ENCODE data around the gene INS.

INS gene

DNA sequence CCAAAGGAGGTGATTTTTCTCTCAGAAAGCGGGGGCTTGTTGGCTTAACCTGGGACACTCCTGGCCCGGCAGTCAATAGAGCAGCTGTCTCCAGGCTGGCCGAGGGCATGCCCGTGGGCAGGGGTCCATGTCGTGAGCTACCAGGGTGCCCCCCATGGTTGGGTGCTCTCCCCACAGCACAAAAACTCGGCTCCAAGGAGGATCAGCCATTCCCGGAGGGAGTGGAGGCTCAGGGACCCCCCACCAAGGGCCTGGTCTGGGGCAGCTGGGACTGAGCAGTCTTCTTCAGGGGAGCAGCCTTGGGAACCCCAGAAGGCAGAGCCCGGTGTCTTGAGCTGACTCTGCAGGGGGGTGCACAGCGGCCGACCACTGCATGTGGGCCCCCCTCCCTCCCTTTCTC lies 31.4 kb upstream of the INS start:
- H3K36me3 Mint-ChIP-seq (ENCODE audit: low read depth) = no peaks in the 10 kb centered on the region
- no peak overlapping the region for H3K4me3 Mint-ChIP-seq
- H3K27ac Mint-ChIP-seq = no peak overlapping the region
- no peaks in the 10 kb centered on the region for H3K4me1 Mint-ChIP-seq (ENCODE audit: low read depth)
- no peaks in the 10 kb centered on the region for H3K9me3 Mint-ChIP-seq
- peaks cover 16% of the 10 kb centered on the region for H3K27me3 Mint-ChIP-seq

DNA sequence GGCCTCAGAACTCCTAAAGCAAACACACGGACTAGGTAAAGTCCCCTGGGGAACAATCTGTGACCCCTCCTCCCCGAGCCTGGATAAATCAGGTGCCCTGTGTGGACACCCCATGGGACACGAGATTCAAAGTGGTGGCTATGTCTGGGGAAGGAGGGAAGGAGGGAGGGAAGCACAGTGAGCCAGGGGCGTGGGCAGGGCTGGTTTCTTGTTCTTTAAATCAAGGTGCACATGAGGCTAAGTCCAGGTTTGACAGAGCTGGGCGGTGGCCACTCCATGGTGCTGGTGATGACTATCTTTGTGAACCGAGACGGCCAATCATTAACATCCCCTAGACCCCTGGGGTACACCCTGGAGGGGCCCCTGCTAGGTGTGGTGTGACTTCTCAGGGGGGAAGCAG lies 30.9 kb upstream of the INS start:
- Mint-ChIP-seq H3K9me3 (no peaks in the 10 kb centered on the region), H3K27me3 (peaks cover 13% of the 10 kb centered on the region), H3K4me1 (ENCODE audit: low read depth) (no peaks in the 10 kb centered on the region), H3K4me3 (no peak overlapping the region), H3K36me3 (ENCODE audit: low read depth) (no peaks in the 10 kb centered on the region), H3K27ac (no peak overlapping the region)

DNA sequence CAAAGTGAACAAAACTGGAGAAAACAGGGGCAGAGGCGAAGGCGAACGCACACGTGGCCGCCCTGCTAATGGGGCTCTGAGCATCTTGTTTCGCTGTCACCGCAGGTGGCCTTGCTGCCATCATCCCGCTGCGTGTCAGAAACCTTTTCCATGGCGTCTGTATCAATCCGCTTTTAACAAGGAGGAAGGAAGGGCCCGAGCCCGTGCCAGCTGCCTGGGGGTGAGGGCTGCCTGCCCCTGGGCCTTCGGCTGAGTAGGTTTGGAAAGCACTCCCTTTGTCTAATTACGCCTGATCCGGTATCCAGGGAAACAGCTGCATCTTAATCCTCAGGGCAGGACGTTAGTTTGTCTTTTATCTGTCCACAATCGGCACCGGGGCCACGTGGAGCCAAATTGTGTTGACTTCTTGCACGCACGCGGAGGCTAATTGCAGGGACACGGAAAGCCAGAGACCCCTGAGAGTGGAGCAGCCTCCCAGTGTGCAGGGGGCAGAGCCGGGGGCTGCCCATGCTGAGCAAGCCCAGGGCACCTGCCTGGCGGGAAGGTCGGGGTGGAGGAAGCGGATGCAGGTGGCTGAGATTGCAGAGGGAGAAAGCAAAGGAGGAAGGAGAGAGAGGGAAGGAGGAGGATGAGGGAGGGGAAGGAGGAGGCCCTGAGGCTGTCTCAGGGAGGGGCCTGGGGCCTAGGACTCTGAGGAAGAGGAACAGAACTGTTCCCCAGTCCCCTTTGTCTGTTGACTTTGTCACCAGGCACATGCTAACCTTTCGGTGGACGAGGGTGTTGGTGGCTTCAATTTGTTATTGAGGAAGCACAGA lies 29.9 kb upstream of the INS start:
- Mint-ChIP-seq H3K27me3 (peaks cover 4% of the 10 kb centered on the region), H3K4me3 (no peak overlapping the region), H3K9me3 (no peaks in the 10 kb centered on the region), H3K36me3 (ENCODE audit: low read depth) (no peaks in the 10 kb centered on the region), H3K4me1 (ENCODE audit: low read depth) (no peaks in the 10 kb centered on the region), H3K27ac (no peak overlapping the region)

DNA sequence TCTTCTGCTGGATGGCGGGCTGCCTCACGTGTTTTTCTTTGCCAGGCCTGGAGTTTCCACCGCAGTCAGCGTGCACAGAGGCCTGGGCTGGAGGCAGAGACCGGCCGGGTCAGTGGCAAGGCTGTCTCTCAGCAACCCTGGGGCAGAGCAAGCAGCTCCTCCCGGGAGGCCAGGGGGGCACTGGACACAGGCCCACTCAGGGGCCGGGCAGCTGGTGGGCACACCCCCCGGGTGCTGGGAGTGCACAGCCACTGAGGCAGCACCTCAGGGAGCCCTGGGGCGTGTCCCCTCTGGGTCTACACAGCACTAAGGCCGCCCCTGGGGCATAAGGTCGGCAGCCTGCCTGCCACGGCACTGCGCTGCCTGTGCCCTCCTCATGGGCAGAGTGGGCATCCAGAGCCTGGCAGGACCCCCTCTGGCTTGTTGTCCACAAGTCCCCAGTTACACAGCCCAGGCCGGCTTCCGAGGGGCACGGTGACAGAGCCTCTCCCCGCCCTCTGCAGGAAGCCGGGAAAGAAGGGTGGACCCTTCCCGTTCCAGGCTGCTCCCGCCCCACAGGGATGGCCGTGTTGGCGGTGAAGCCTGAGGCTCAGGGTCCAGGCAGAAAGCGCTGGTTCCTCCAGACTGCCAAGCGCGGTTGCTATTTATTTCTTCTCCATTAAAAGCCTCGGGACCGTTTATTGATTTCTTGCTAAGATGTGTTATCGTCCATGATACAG lies 29.1 kb upstream of the INS start:
- Mint-ChIP-seq H3K27me3 (peaks cover 4% of the 10 kb centered on the region), H3K4me3 (no peak overlapping the region), H3K27ac (no peak overlapping the region), H3K4me1 (ENCODE audit: low read depth) (no peaks in the 10 kb centered on the region), H3K36me3 (ENCODE audit: low read depth) (no peaks in the 10 kb centered on the region), H3K9me3 (no peaks in the 10 kb centered on the region)

DNA sequence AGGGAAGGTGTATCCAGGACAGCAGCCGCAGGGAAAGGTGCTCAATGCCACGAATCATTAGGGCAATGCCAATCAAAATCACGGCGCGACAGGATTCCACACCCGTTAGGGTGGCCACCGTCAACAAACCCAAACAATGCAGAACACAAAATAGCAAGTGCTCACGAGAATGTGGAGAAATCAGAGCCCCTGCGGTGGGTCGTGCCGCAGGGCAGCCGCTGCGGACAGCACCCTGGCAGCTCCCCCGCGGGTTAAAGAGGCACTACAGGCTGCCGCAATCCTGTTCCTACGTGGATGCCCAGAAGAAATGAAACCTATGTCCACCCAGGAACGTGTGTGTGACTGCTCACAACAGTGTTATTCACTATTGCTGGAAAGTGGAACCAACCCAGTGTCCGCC lies 27.7 kb upstream of the INS start:
- Mint-ChIP-seq H3K36me3 (ENCODE audit: low read depth) (no peaks in the 10 kb centered on the region), H3K4me1 (ENCODE audit: low read depth) (no peaks in the 10 kb centered on the region), H3K9me3 (no peaks in the 10 kb centered on the region), H3K4me3 (no peak overlapping the region), H3K27me3 (peaks cover 8% of the 10 kb centered on the region), H3K27ac (no peak overlapping the region)

DNA sequence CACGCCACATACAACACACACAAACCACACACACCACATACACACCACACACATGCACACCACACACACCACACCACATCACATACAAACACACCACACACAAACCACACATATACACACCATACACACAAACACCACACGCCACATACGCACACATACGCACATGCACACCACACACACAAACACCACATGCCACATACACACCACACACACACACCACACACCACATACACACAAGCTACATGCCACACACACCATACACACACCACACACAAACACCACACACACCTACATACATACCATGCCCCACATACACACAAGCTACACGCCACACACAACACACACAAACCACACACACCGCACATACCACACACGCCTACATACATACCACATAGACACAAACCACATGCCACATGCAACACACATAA lies 26.3 kb upstream of the INS start:
- Mint-ChIP-seq H3K4me1 (ENCODE audit: low read depth) (no peaks in the 10 kb centered on the region), H3K9me3 (no peaks in the 10 kb centered on the region)

DNA sequence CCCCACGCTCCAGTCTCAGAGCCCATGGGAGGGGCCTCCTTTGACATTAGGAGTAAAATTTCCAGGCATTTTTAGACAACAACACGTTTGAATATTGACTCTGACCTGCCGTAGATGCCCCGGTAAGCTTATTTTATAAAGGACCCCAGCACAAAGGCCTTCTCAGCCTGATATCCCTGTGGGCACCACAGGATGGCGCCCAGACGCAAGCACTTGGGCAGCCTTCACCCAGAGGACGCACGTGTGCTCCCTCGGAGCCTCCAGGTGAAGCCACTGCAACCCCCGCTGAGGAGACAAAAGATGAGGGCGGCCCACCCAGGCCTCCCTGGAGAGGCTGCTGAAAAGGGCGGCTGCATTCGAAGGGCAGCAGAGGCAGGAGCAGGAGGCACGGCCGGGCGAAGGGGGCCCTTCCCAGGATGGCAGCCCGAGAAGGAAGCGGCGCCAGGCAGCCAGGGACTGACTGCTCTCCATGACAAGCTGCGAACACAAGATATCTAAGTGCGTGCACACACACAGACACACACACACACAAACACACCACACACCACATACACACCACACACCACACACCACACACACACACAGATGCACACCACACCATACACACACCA lies 25.8 kb upstream of the INS start:
- peaks cover 8% of the 10 kb centered on the region for H3K27me3 Mint-ChIP-seq
- no peaks in the 10 kb centered on the region for H3K4me1 Mint-ChIP-seq (ENCODE audit: low read depth)
- no peaks in the 10 kb centered on the region for H3K36me3 Mint-ChIP-seq (ENCODE audit: low read depth)
- H3K9me3 Mint-ChIP-seq = no peaks in the 10 kb centered on the region
- no peak overlapping the region for H3K27ac Mint-ChIP-seq
- H3K4me3 Mint-ChIP-seq = no peak overlapping the region

More for the DNA sequence above, 26.3 kb upstream of the INS start:
- Mint-ChIP-seq H3K27ac (no peak overlapping the region), H3K4me3 (no peak overlapping the region), H3K27me3 (peaks cover 8% of the 10 kb centered on the region), H3K36me3 (ENCODE audit: low read depth) (no peaks in the 10 kb centered on the region)

DNA sequence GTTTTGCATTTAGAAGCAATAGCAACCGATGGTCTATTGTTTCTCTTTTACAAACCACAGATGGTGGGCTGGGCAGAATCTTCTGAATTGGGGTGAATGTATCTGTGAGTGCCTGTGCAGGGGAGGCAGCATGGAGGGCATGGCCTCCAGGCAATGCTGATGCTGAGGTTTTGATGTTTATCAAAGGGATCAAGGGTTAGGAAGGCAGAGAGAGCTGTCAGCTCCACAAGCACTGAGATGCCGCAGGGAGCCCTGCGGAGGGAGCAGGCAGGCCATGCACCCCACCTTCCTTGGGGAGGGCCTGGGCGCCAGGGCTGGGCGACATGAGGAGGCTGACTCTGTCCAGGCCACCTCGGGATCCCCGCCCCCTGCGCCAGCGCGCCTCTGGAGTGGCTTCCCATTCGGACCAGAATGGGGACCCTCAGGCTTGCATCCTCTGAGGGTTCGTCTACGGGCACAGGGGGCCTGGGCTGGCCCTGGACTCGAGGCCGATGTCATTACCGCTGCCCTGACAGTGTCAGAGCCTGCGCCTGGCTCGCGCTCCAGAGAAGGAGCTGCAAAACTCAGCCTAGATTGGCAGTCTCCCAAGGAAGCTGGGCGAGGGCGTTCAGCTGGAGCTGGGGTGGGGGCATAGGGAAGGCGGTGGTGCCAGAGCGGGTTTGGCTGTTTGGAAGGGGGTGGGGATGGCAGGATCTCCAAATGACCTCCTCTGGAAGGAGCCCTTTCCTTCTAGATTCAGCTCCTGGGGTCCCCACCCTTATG lies 24.5 kb upstream of the INS start:
- H3K4me3 Mint-ChIP-seq = no peak overlapping the region
- H3K4me1 Mint-ChIP-seq (ENCODE audit: low read depth) = no peaks in the 10 kb centered on the region
- H3K27ac Mint-ChIP-seq = no peak overlapping the region
- no peaks in the 10 kb centered on the region for H3K9me3 Mint-ChIP-seq
- no peaks in the 10 kb centered on the region for H3K36me3 Mint-ChIP-seq (ENCODE audit: low read depth)
- peaks cover 5% of the 10 kb centered on the region for H3K27me3 Mint-ChIP-seq

DNA sequence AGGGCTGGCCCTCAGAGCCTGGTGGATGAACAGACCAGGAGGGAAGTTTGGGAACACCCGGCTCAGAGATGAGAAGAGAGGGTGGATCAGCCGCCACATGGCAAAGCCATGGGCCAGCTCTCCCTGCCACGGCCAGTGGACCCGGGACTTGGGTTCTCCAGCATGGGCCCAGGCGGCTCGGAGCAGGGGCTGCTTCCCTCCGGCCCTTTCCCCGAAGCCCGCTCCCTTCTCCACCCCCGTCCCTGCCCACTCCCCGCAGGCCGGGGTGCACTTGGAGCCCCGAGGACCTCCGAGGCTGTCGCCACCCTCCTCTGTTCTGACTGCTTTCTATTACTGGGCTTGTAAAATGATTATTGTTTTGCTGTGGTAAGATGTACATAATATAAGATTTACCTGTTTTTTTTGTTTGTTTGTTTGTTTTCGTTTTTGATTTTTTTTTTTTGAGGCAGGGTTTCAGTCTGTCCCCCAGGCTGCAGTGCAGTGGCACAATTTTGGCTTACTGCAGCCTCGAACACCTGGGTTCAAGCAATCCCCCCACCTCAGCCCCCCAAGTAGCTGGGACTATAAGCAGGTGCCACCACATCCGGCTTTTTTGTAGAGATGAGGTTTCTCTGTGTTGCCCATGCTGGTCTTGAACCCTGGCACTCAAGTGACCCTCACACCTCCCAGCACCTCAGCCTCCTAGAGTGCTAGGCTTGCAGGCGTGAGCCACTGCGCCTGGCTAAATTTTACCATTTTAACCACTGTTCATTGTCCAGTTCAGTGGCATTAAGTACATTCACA lies 21.9 kb upstream of the INS start:
- Mint-ChIP-seq H3K9me3 (no peaks in the 10 kb centered on the region), H3K4me3 (no peak overlapping the region), H3K36me3 (ENCODE audit: low read depth) (no peaks in the 10 kb centered on the region), H3K4me1 (ENCODE audit: low read depth) (no peaks in the 10 kb centered on the region), H3K27me3 (peaks cover 4% of the 10 kb centered on the region), H3K27ac (no peak overlapping the region)

DNA sequence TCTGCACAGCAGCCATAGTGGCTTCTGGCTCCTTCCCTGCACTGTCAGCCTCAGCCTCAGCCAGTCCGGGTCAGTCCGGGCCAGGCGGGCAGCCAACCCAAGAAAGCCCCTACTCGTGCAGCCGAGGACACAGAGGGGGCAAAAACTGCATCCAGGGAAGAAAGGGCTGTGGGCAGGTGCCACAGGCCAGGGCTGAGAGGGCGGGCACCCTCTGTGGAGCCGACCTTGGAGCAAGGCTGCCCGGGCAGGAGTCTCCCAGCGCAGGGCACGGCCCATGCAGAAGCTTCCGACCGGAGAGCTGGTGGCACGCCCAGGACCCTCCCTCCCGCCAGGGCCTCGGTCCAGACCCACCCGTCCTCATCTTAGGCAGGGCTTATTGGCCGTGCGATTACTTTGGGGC lies 21.1 kb upstream of the INS start:
- H3K9me3 Mint-ChIP-seq = no peaks in the 10 kb centered on the region
- no peak overlapping the region for H3K27ac Mint-ChIP-seq
- H3K4me1 Mint-ChIP-seq (ENCODE audit: low read depth) = no peaks in the 10 kb centered on the region
- peaks cover 4% of the 10 kb centered on the region for H3K27me3 Mint-ChIP-seq
- no peak overlapping the region for H3K4me3 Mint-ChIP-seq
- no peaks in the 10 kb centered on the region for H3K36me3 Mint-ChIP-seq (ENCODE audit: low read depth)

DNA sequence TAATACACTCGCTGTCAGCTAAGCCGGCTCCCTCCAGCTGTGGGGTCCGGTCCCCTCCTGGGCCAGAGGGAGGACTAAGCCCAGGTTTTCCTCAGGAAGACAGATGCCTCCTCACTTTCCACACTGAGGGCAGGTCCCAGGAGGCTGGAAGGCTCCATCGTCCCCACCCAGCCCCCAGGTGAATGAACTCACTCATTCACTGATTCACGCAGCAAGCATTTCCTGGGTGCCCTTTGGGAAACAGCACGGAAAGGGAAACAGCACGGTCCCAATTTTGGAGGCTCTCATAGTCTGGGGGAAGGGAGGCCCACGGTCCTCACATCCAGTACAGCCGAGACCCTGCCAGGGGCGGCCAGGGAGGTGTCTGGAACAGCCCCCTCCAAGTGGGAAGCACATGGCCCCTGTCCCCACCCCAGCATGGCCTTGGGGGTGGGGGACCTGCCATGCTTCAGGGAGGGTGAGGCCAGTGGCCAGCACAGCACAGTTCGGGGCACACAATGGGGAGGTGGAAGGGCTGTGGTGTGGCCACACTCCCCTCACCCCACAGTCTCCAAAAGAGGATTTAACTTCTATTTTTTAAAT lies 19.9 kb upstream of the INS start:
- no peaks in the 10 kb centered on the region for H3K9me3 Mint-ChIP-seq
- H3K27ac Mint-ChIP-seq = no peak overlapping the region
- H3K4me3 Mint-ChIP-seq = no peak overlapping the region
- H3K36me3 Mint-ChIP-seq (ENCODE audit: low read depth) = no peaks in the 10 kb centered on the region
- no peaks in the 10 kb centered on the region for H3K4me1 Mint-ChIP-seq (ENCODE audit: low read depth)
- peaks cover 4% of the 10 kb centered on the region for H3K27me3 Mint-ChIP-seq

DNA sequence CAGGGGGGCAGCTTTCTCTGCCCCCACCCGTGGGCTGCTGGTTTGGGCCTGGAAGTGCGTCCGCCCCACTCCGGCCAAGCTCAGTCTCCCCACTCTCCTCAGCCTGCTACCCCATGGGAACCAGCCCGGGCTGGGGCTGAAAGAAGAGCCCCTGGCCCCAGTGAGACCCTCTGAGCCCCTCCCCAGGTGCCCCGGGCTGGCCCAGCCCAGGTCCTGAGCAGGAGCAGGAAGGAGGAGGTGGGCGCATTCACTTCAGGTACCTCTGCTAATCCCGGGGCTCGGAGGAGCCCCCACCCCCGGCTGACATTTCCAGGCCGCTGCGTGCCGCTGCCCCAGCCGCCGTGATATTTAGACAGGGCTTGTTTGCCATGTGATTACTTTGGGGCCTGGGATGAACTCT lies 19.3 kb upstream of the INS start:
- no peak overlapping the region for H3K4me3 Mint-ChIP-seq
- H3K27ac Mint-ChIP-seq = no peak overlapping the region
- H3K9me3 Mint-ChIP-seq = no peaks in the 10 kb centered on the region
- H3K36me3 Mint-ChIP-seq (ENCODE audit: low read depth) = no peaks in the 10 kb centered on the region
- no peaks in the 10 kb centered on the region for H3K4me1 Mint-ChIP-seq (ENCODE audit: low read depth)
- H3K27me3 Mint-ChIP-seq = peaks cover 4% of the 10 kb centered on the region

DNA sequence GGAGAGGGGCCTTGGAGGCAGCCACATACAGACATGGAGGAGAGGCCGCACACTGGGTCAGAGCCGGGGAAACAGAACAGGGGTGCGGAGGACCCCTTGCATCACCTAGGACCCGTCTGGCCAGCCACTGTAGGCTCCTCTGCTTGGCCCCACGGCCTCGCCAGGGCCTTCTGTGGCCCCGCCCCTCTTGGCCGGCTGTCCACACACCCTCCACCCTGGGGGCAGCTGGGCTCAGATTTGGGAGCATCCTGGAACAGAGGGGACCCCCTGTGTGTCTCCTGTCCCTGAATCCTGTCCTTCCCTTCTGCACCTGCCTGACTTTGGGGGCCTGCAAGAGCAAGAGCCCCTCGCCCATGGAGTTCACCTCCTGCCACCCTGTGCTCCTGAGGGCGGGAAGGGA lies 18.5 kb upstream of the INS start:
- H3K4me3 Mint-ChIP-seq = no peak overlapping the region
- no peaks in the 10 kb centered on the region for H3K9me3 Mint-ChIP-seq

DNA sequence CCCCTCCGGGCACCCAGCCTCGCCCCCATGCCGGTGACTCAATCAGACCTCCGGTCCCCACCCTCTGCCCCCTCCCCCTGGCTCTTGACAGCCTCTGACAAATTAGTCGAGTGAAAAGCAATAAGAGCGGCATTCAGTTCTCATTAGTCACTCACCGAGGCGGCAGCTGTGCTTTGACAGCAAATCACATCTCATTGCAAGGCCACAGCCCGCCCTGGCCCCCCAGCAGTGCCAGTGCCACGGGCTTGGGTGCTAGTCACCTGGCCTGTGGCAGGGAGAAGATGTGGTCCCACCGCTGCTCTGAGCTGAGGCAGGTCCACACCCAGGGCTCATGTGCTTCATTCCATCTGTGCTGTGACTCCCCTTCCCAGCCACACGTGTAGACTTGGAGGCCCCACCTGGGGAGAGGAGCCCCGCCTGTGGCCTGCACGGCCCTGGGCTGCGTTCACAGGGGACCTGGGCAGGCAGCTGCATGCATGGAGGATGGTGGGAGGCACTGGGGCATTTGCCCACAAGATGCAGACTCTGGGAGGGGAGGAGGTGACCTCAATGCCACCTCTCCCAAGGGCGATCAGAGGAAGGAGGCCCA lies 18.0 kb upstream of the INS start:
- Mint-ChIP-seq H3K27me3 (no peaks in the 10 kb centered on the region), H3K4me1 (ENCODE audit: low read depth) (no peaks in the 10 kb centered on the region), H3K4me3 (no peak overlapping the region), H3K27ac (no peak overlapping the region), H3K36me3 (ENCODE audit: low read depth) (no peaks in the 10 kb centered on the region), H3K9me3 (no peaks in the 10 kb centered on the region)

More for the DNA sequence above, 18.5 kb upstream of the INS start:
- no peaks in the 10 kb centered on the region for H3K36me3 Mint-ChIP-seq (ENCODE audit: low read depth)
- H3K4me1 Mint-ChIP-seq (ENCODE audit: low read depth) = no peaks in the 10 kb centered on the region
- H3K27ac Mint-ChIP-seq = no peak overlapping the region
- no peaks in the 10 kb centered on the region for H3K27me3 Mint-ChIP-seq

Data from stimulated activated naive CD8-positive, alpha-beta T cell treated with anti-CD3 and anti-CD28 coated beads, Interleukin-15, Interleukin-2, amounts not matched to agents 100 ng/mL and 50 ng/mL, for 24 hours (primary cell).